Erythroblast (primary cell): Measurements from ENCODE around the gene PCDHB8.
A peak's percentile ranks its signal among the peaks of the same experiment; 100 is the strongest.
"Not testable (repeated sequence)": the region's sequence is repeated elsewhere in the genome, so short reads cannot be mapped to it uniquely, and the experiment has no call there.

Source experiments
- DNase-seq, 2 experiments: peaks; one replicate each; lab custom pipeline; 2025; lab: John Stamatoyannopoulos, UW
- GATA1 ChIP-seq: IDR thresholded peaks from 2 replicates; pipeline ENCODE4 v1.6.1; 2011; ENCODE audit warnings: low read depth, mild to moderate bottlenecking, control low read depth, low read length, moderate library complexity
- POLR2A ChIP-seq: IDR thresholded peaks from 2 replicates; pipeline ENCODE4 v1.6.1; 2011; ENCODE audit warnings: mild to moderate bottlenecking, low read length

The PCDHB8 gene

GRCh38 chr5:141208478-141208877 is 30.9 kb downstream of the PCDHB8 start, which contains the start of gene PCDHB12:
TSS of gene PCDHB12 (plus strand) at chr5:141208719. CDS start at chr5:141208908, 189 bp downstream.
- TF ChIP-seq GATA1 (no peak), POLR2A (no peak)
- DNase-seq, result no peak

GRCh38 chr5:141210281-141210680 is 32.7 kb downstream of the PCDHB8 start:
- not testable (repeated sequence) for DNase-seq

DNA sequence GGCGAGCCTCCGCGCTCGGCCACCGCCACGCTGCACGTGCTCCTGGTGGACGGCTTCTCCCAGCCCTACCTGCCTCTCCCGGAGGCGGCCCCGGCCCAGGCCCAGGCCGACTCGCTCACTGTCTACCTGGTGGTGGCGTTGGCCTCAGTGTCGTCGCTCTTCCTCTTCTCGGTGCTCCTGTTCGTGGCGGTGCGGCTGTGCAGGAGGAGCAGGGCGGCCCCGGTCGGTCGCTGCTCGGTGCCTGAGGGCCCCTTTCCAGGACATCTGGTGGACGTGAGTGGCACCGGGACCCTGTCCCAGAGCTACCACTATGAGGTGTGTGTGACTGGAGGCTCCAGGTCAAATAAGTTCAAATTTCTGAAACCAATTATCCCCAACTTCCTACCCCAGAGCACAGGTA is 33.3 kb downstream of the PCDHB8 start:
- not testable (repeated sequence) for DNase-seq

DNA sequence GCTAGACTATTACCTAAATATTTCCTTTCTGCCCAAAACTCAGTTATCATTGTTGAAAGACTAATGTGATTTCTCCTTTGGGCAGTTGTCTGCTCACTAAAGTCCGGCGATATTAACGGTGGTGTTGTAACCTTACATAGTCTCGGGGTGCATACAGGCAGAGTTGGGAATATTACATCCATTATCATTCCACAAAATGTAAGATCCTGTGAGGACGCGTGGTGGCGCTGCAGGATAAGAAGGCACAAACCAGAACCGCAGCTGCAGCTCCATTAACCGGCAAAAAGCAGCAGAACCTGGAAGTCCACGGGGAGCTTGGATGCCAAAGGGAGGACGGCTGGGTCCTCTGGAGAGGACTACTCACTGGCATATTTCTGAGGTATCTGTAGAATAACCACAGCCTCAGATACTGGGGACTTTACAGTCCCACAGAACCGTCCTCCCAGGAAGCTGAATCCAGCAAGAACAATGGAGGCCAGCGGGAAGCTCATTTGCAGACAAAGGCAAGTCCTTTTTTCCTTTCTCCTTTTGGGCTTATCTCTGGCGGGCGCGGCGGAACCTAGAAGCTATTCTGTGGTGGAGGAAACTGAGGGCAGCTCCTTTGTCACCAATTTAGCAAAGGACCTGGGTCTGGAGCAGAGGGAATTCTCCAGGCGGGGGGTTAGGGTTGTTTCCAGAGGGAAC is 36.2 kb downstream of the PCDHB8 start, which contains the start of gene PCDHB13:
TSS of gene PCDHB13 (plus strand) at position 264 of the 684 bp plus-strand sequence. CDS start at position 469, 205 bp downstream.
- peak; percentile 1 to 32 for DNase-seq

DNA sequence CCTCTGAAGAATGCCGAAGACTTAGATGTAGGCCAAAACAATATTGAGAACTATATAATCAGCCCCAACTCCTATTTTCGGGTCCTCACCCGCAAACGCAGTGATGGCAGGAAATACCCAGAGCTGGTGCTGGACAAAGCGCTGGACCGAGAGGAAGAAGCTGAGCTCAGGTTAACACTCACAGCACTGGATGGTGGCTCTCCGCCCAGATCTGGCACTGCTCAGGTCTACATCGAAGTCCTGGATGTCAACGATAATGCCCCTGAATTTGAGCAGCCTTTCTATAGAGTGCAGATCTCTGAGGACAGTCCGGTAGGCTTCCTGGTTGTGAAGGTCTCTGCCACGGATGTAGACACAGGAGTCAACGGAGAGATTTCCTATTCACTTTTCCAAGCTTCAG is 37.0 kb downstream of the PCDHB8 start:
- not testable (repeated sequence) for DNase-seq

DNA sequence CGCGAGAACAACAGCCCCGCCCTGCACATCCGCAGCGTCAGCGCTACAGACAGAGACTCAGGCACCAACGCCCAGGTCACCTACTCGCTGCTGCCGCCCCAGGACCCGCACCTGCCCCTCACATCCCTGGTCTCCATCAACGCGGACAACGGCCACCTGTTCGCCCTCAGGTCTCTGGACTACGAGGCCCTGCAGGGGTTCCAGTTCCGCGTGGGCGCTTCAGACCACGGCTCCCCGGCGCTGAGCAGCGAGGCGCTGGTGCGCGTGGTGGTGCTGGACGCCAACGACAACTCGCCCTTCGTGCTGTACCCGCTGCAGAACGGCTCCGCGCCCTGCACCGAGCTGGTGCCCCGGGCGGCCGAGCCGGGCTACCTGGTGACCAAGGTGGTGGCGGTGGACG is 37.9 kb downstream of the PCDHB8 start:
- not testable (repeated sequence) for DNase-seq

GRCh38 chr5:141216035-141216434 is 38.4 kb downstream of the PCDHB8 start:
- DNase-seq, result not testable (repeated sequence)

- TF ChIP-seq POLR2A (no peak), GATA1 (no peak)
These were observed 45.7 kb downstream of the PCDHB8 start, which contains the start of gene PCDHB14 for GRCh38 chr5:141223112-141223783. TSS of gene PCDHB14 (plus strand) at chr5:141223343. CDS start at chr5:141223506, 163 bp downstream.

GRCh38 chr5:141224844-141225243 is 47.3 kb downstream of the PCDHB8 start:
- not testable (repeated sequence) for DNase-seq

More at GRCh38 chr5:141223112-141223783, 45.7 kb downstream of the PCDHB8 start, which contains the start of gene PCDHB14:
- peak in 1 of 2 experiments; percentile 1 for DNase-seq

- DNase-seq, result not testable (repeated sequence)
These were observed 47.8 kb downstream of the PCDHB8 start for GRCh38 chr5:141225421-141225820.
